Activated CD8-positive, alpha-beta memory T cell treated with anti-CD3 and anti-CD28 coated beads for 36 hours (primary cell): ENCODE data around the gene STXBP1. TPM values are rescaled to one million over a fixed set of nuclear protein-coding genes. Genes with fewer than 3 reads are reported as not detected.

ENCODE experiments used
- CTCF ChIA-PET: fragments of 350-600 bp; sonication (Branson Sonifier 250); formaldehyde crosslinking; loops from one replicate; lab custom pipeline; 2021; ENCODE audit warnings: antibody characterized with exemption; lab: Charles Lee
- POLR2A ChIA-PET: fragments of 350-600 bp; sonication (Branson Sonifier 250); formaldehyde crosslinking; loops from one replicate; lab custom pipeline; 2021; ENCODE audit warnings: antibody characterized with exemption; lab: Charles Lee
- total RNA-seq, 2 experiments: library from RNA; stranded (reverse); gene quantifications; one replicate each; pipeline ENCODE4 v1.2.3, GENCODE V29; 2021

The STXBP1 gene
- total RNA-seq, 2 experiments from 2014 or later, result 18.3 to 22.8 TPM

DNA sequence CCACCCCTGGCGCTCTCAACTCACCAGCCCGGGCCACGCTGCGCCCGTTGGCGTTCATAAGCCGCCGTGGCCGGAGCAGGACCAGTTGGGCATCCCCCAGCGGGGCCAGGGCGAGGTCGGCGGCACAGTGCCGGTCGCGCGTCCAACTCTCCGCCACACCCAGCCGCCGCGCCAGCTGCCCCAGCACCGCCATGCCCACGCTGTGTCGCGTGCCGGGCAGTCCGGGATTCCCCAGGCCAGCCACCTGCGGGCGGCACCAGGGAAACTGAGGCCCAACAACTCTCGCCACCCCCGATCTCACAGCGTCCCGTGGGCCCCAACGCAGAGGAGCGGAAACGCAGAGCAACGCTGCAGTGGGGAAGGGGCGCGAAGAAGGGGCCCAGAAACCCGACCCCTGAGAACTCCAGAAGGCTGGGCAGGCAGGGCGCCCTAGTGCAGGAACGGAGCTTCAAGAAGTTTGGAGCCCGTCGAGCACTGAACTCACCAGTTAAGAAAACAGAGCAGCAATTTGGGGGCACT is 102.9 kb downstream of the STXBP1 start:
- ChIA-PET CTCF (interaction anchor here (0.6 to 3.7 kb wide), 3 partner anchors 20 to 166 kb away, joined by 3 to 26 read pairs (median 5); partner anchors contain the start of gene TOR2A), POLR2A (interaction anchor here (0.6 to 1.8 kb wide), 6 partner anchors 9 to 147 kb away, joined by 3 to 6 read pairs (median 4); partner anchors contain the start of genes CDK9 and CFAP157)

DNA sequence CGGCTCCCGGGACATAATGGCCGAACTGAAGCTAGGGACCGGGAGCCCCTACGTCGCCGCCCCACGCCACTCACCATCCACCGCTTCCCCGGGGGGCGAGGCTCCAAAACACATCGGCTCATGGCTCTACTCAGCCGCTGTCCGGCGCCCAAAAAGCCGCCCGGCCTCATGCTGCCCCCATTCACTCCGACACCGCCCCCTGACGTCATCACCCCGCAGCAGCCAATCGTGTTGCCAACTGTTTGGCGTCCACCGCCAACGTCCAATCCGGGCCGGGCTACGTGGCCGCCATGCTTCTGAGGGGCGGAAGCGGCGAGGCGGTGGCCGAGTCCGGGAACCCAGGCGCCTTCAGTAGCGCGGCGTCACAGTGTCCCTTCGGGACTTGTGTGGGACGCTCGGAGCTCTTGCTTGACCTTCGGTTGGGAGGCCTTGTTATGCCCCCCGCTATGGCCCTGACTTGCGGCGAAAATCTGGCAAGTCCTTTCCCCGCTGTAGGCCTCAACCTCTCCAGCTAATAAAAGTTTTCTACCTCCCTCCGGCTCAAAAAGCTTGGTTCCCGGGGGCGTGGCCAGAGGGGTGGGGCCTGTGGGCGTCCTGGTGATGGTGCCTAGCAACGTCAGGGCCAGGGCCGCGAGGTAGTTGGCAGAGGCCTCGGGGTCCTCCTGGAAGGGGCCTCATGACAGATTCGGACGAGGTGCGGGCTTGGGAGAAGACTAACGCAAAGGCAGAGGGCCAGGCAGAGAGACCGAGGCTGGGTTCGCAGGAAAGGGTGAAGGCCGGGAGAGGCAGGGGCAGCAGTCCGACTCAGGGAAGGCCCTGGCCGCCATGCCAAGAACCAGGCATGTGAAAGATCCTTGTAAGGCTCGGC is 103.6 kb downstream of the STXBP1 start, which contains the start of the genes PTRH1 and TTC16:
PTRH1 (minus strand) TSS at position 194 of the 868 bp plus-strand sequence; CDS start at position 170, 24 bp downstream.
TTC16 (plus strand) TSS at position 610 of the 868 bp plus-strand sequence; CDS start at position 677, 67 bp downstream.
- POLR2A ChIA-PET, result interaction anchor here (0.6 to 1.8 kb wide), 6 partner anchors 9 to 70 kb away, joined by 3 to 6 read pairs (median 4); partner anchors contain the start of genes CDK9, CFAP157 and TOR2A
- CTCF ChIA-PET, result interaction anchor here (0.6 to 3.7 kb wide), 6 partner anchors 19 to 165 kb away, joined by 3 to 26 read pairs (median 4); partner anchors contain the start of genes CDK9 and TOR2A

DNA sequence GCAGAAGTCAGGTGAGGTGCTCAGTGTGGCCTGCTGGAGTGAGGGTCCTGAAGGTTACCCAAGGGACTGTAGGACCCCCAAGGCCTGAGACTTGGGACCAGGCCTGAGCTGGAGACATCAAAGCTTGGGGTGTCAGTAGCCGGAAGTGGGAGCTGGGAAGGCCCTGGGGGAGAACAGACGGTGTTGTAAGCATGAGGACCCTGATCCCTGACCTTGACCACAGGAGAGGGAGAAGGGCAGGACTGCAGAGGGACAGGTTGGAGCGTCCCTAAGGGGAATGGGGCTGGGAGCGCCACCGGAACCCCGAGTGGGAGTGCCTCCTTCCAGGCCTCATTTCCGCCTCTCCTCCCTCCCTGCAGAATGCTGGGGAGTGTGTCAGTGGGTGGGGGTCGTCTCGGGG is 104.3 kb downstream of the STXBP1 start:
- ChIA-PET POLR2A (interaction anchor here (1.0 to 1.8 kb wide), 3 partner anchors 10 to 63 kb away, joined by 3 to 6 read pairs (median 4); partner anchors contain the start of genes CFAP157 and TOR2A), CTCF (interaction anchor here (1.1 to 3.7 kb wide), 6 partner anchors 18 to 213 kb away, joined by 4 to 26 read pairs (median 4); partner anchors contain the start of genes CDK9 and TOR2A)

DNA sequence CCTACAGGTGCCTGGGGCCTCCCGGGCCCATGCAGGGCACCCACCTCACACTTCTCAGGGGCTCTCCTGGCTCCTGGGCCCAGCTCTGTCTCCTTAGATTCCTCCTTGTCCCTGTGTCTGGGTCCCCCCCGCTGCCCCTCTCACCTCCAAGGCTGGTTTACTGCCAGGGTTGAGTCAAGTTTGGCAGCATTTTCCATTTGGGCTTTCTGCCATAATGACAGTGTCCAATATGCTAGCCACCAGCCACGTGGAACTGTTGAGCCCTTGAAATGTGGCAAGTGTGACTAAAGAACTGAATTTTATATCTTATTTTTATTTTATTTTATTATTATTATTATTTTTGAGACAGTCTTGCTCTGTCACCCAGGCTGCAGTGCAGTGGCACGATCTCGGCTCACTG is 105.7 kb downstream of the STXBP1 start:
- ChIA-PET POLR2A (no interaction called here), CTCF (interaction anchor here (1.1 kb wide), 1 partner anchor 17 kb away, joined by 4 read pairs; the partner anchor contains the start of gene TOR2A)

DNA sequence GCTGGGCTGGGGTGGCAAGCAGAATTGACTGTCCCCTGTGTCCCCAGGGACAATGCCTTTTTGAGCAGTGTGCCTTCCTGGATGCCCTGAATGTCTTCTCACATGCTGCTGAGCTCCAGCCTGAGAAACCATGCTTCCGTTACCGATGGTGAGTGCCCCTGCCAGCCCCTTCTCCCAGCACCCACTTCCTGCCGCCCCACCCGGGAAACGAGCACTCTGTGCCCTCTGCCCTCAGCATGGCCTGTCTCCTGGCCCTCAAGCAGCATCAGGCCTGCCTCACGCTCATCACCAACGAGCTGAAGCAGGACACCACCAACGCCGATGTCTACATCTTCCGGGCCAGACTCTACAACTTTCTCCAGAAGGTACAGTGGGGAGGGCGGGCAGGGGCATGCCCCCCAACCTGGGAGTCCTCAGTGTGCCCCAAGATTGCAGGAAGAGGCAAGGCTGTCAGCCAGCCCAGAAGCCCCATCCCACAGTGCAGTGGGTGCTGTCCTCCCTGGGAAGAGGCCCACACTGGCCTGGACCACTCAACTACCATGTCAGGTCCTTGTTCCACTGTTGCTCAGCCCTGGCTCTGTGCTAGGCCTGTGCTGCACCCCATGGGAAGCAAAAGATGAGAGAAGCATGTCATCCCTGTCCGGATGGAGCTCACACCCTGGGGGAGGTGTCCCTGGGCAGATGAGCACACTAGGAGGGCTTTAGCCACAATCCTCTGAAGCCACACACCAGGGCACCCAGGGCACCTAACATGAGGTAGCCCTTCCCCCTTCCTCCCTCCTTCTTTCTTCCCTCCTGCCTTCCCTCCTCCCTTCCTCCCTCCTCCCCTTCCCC is 108.2 kb downstream of the STXBP1 start:
- ChIA-PET POLR2A (interaction anchor here (0.6 to 1.5 kb wide), 2 partner anchors 15 to 279 kb away, joined by 4 to 6 read pairs; partner anchors contain the start of gene TOR2A), CTCF (interaction anchor here (0.9 to 1.7 kb wide), 3 partner anchors 12 to 65 kb away, joined by 3 to 6 read pairs (median 5); partner anchors contain the start of genes CDK9 and TOR2A)

DNA sequence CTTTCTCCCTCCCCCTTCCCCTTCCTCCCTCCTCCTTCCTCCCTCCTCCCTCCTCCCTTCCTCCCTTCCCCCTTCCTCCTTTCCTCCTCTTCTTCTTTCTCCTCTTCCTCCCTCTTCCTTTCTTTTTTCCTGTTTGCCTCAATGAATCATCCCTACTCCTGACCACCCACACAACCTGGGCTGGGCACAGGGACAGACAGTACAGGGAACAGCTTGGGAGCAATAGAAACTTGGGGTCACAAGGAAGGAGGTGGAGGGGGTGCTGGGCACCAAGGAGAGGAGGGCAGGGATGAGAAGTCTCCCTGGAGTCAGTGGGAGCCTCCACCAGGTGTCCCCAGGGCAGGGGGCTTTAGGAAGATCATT is 108.8 kb downstream of the STXBP1 start:
- CTCF ChIA-PET, result no interaction called here
- POLR2A ChIA-PET, result interaction anchor here (1.5 kb wide), 1 partner anchor 14 kb away, joined by 6 read pairs; the partner anchor contains the start of gene TOR2A

DNA sequence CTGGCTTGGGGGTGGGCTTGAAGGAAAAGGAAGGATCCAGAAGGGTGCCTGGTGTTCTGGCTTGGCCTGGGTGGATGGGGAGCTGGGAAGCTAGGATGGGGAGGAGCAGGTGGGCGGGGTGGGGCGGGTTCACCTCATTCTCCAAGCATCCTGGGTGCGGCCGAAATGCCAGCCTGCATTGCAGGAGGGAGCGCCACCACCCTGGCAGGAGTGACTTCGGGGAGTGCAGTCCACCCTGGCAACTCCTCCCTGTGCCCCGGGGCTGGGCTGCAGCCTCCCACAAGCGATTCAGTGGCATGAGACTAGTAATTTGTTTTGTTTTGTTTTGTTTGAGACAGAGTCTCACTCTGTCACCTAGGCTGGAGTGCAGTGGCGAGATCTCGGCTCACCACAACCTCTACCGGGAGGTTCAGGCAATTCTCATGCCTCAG is 109.3 kb downstream of the STXBP1 start:
- CTCF ChIA-PET, result interaction anchor here (0.6 kb wide), 1 partner anchor 325 kb away, joined by 3 read pairs; no protein-coding TSS in a partner anchor
- POLR2A ChIA-PET, result interaction anchor here (0.6 kb wide), 1 partner anchor 169 kb away, joined by 4 read pairs; no protein-coding TSS in a partner anchor

DNA sequence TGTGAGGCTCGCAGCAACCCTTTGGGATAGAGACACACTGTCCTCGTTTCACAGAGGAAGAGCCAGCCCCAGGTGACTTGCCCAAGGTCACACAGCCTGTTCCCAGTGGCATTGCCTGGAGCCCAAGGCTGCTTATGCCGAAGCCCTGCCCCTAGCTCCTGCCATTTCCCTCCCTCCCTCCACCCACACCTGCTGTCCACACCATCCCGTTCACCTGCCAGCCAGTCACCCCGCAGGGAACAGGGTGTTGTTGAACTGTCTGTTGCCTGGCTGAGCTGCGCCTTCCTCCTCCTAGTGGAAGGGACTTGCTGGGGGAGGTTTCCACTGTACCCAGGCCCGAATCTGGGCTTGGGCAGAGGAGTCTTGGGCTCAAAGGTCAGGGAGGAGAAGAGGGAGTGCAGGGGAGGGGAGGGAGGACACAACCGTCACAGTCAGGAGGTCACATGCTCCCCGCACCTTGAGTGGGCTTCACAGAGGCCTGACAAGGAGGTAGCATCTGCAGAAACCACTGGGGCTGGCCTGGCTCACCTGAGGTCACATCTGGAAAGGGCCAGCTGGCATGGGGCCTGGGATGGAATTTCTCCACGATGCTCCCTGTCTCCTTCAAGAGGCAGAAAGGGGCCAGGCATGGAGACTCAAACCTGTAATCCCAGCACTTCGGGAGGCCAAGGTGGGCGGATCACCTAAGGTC is 110.1 kb downstream of the STXBP1 start:
- POLR2A ChIA-PET, result no interaction called here
- CTCF ChIA-PET, result interaction anchor here (0.9 kb wide), 1 partner anchor 13 kb away, joined by 3 read pairs; the partner anchor contains the start of gene TOR2A

DNA sequence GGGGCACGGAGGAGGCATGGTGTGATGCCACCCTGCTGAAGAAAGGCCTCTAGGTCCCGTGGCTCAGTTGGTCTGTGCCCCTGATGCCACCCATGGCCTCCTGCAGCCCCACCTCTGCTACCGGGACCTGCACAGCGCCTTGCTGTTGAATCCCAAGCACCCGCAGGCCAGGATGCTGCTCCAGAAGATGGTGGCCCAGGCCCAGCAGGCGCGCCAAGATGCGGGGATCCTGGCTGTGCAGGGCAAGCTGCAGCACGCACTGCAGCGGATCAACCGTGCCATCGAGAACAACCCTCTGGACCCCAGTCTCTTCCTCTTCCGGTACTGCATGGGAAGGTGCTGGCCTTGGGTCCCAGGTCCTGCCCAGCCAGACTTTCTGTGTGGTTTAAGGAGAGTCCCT is 110.9 kb downstream of the STXBP1 start:
- CTCF ChIA-PET, result interaction anchor here (0.8 to 2.7 kb wide), 3 partner anchors 12 to 15 kb away, joined by 3 to 12 read pairs (median 4); partner anchors contain the start of gene TOR2A

DNA sequence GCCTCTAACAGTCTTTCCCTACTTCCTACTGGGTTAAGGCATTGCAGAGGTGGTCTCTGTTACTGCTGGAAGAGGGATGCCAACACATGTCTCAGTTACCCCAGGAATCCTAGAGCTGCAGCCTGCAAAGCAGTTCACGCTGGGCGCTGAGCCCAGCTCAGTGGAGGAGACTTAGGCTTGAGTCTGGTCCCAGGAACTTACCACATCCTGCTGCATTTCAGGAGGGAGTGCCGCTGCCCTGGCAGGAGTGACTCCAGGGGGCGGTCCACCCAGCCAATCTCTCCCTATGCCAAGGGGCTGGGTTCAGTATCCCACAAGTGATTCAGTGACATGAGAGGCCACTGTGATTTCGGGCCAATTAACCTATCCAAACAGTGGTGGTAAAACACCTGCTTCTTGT is 111.4 kb downstream of the STXBP1 start:
- POLR2A ChIA-PET, result no interaction called here
- CTCF ChIA-PET, result interaction anchor here (0.8 to 2.7 kb wide), 2 partner anchors 12 to 16 kb away, joined by 4 to 12 read pairs; partner anchors contain the start of gene TOR2A

More for the DNA sequence above, 110.9 kb downstream of the STXBP1 start:
- POLR2A ChIA-PET, result no interaction called here

DNA sequence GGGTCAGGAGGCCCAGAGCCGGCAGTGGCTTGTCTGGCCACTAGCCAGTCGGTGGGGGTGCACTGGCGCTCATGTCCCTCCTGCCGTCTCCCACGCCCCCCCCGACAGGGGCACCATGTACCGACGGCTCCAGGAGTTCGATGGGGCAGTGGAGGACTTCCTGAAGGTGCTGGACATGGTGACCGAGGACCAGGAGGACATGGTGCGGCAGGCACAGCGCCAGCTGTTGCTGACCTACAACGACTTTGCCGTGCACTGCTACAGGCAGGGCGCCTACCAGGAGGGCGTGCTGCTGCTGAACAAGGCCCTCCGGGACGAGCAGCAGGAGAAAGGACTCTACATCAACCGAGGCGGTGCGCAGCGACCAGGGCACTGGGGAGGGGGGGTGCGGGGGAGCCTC is 111.9 kb downstream of the STXBP1 start:
- CTCF ChIA-PET, result interaction anchor here (2.7 kb wide), 1 partner anchor 11 kb away, joined by 12 read pairs; the partner anchor contains the start of gene TOR2A

DNA sequence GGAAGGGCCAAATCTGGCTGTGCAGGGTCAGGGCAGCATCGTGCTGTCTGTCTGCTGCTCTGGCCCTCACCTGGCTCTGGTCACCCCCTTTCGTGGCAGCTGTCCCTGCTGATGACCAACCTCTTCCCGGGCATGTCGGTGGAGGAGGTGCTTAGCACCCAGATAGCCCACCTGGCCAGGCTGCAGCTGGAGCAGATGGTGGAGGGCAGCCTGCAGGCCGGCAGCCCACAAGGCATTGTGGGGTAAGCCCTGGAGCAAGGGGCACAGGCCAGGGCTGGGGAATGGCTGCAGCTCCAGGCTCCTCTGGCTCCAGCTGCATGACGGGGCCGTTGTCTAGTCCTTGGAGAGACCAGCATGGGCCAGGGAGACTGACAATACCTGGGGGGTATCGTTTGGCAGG is 114.8 kb downstream of the STXBP1 start:
- CTCF ChIA-PET, result no interaction called here
- POLR2A ChIA-PET, result no interaction called here

More for the DNA sequence above, 111.9 kb downstream of the STXBP1 start:
- POLR2A ChIA-PET, result no interaction called here

DNA sequence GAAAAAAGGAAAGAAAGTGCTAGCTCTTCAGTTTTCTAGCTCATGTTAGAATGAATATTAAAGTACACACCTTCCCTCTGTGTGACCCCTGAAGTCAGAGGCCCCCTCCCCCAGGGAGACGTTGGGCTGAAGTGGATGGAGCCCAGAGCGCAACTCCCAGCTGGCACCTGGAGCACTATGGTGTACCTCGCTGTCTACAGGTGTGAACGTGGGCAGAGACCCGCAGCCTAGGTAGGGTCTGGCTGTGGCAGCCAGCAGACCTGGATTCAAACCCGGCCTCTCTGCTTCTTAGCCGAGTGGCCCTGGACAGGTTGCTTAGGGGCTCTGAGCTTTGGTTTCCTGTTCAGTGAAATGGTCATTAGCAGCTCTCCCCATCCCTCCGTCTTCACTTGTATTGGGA is 116.7 kb downstream of the STXBP1 start:
- ChIA-PET POLR2A (interaction anchor here (0.5 kb wide), 1 partner anchor 50 kb away, joined by 3 read pairs; no protein-coding TSS in a partner anchor), CTCF (interaction anchor here (1.3 kb wide), 1 partner anchor 120 kb away, joined by 3 read pairs; no protein-coding TSS in a partner anchor)

DNA sequence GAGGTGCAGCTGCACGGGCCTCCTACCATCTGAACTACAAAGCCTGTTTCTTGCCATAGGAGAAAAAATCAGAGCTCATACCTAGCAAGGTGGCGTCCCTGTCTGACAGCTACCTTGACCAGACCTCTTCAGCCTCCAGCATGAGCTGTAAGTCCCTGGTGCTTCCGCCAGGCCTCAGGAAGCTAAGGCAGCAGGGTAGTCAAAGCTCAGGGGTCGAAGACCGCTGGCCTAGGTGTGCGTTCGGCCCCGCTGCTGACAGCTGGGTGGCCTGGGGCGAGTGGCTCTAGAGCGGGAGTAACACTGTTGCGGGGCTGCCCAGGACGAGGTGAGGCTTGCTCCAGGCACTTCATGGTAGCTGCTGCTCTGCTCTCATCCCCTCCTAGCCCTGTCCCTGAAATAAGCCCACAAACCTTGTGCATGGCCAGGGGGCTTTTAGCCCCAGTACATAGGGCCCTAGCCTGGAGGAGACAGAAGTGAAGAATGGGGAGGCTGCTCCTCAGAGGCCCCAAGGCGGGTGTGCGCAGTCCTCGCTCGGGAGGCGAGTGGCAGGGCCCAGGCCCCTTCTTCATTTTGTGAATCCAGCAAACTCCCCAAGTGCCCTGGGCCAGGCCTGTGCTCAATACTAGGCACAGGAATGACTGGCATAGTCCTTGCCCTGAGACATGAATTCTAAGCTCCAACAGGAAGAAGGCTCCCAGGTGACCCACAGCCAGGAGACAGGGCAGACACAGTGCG is 117.6 kb downstream of the STXBP1 start:
- CTCF ChIA-PET, result interaction anchor here (0.6 to 1.3 kb wide), 4 partner anchors 94 to 465 kb away, joined by 3 to 4 read pairs (median 3); no protein-coding TSS in a partner anchor
- POLR2A ChIA-PET, result interaction anchor here (0.5 kb wide), 1 partner anchor 49 kb away, joined by 3 read pairs; no protein-coding TSS in a partner anchor

DNA sequence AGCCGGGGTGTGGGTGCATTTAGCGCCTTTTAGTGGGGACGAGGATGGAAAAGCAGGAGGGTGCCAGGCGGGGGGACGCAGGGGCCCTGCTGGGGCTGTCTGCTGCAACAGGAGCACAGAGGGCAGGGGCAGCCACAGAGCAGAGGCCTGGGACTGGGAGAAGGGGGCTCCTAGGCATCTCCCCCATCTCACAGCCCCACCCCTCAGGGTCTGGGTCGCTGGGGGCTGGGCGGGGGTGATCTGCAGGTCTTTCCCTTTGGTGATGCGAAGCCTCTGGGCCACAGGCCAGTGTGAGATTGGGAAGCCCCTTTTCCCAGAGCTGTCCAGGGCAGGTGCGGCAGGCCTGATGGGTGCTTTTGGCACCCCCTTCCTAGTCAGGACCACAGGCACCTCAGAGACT is 118.2 kb downstream of the STXBP1 start:
- POLR2A ChIA-PET, result no interaction called here
- CTCF ChIA-PET, result interaction anchor here (2.1 kb wide), 1 partner anchor 140 kb away, joined by 5 read pairs; no protein-coding TSS in a partner anchor

DNA sequence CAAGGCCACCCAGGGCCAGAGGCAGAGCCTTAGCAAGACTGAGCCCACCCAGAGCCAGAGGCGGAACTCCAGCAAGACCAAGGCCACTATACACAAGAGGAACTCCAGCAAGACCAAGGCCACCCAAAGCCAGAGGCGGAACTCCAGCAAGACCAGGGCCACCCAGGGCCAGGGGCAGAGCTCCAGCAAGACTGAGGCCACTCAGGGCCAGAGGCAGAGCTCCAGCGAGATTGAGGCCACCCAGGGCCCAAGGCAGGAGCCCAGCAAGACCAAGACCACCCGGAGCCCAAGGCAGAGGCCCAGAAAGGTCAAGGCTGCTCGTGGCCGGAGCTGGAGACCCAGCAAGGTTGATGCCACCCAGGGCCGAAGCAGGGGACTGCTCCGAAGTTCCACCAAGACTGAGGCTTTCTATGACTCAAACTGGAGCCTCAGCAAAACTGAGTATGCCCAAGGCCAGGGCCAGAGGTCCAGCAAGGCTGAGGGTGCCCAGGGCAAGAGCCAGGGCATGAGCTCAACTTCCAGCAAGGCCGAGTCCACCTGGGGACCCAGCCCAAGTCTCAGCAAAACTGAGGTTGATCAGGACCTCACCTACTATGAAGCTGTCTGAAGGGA is 118.8 kb downstream of the STXBP1 start:
- ChIA-PET POLR2A (no interaction called here), CTCF (interaction anchor here (1.5 to 2.1 kb wide), 2 partner anchors 14 to 141 kb away, joined by 5 to 6 read pairs; no protein-coding TSS in a partner anchor)
